Pancreas (tissue), 10 donors: ENCODE measurements around the gene GAMT. TPM values are rescaled to one million over a fixed set of nuclear protein-coding genes. Genes with fewer than 3 reads are reported as not detected.
A peak's percentile ranks its signal among the peaks of the same experiment; 100 is the strongest.

ENCODE experiments used
- ATAC-seq, 4 donors: fragments of 200-7000 bp; cut with Tn5 transposase; one replicate each; pipeline versions ENCODE4 v1.8.0 to v1.9.1; 2020; ENCODE audit warnings: mild to moderate bottlenecking in 4 of 4, moderate library complexity in 4 of 4
- DNase-seq, 6 donors: peaks; one replicate each; pipeline ENCODE4 v3.0.0-alpha.2; 2020
- FAIRE-seq: peaks from 2 replicates; lab custom pipeline; 2012; peaks lifted over from hg19 to GRCh38; lab: Jason Lieb, UNC
- H3K27ac ChIP-seq, 4 donors: fragments of 200-600 bp; sonication (generic); 1 replicate in 3 of 4; 2 replicates in 1 of 4; pipeline versions ENCODE4 v1.5.0 to v1.8.0; 2020
- H3K27me3 ChIP-seq, 4 donors: fragments of 200-600 bp; one replicate each; pipeline ENCODE4 v1.8.0; 2021
- H3K36me3 ChIP-seq, 3 donors: fragments of 200-600 bp; sonication (generic) in 1 of 3; one replicate each; pipeline versions ENCODE4 v1.5.0 to v1.8.0; 2020 to 2021
- H3K4me1 ChIP-seq, 3 donors: fragments of 200-600 bp; one replicate each; pipeline ENCODE4 v1.8.0; 2021
- H3K4me3 ChIP-seq, 4 donors: fragments of 200-600 bp; sonication (generic) in 2 of 4; one replicate each; pipeline versions ENCODE4 v1.5.0 to v1.8.0; 2020 to 2021
- H3K9me3 ChIP-seq, 4 donors: fragments of 200-600 bp; one replicate each; pipeline ENCODE4 v1.8.0; 2021
- whole genome bisulfite sequencing, 2 donors: extraction: QIAGEN DNeasy Blood & Tissue Kit; methylation state at CpG; one replicate each; pipeline ENCODE4 v1.1.7; 2013; 5-methylcytosine and 5-hydroxymethylcytosine counted together
- intact Hi-C, 3 donors: fragments of 100-400 bp; cut with DNase I; formaldehyde crosslinking; loops; one replicate each; pipeline versions ENCODE4 v1.11.1 to v1.14.2; 2022
- polyA plus RNA-seq, 2 donors: library from polyadenylated mRNA; stranded (reverse); fragments of 200-250 nt; gene quantifications; one replicate each; pipeline ENCODE4 v1.2.3, GENCODE V29; 2013
- total RNA-seq, 6 donors: library from RNA; stranded (reverse); fragmentation: NEBNext Ultra II Directional in 4 of 6; extraction: Animal tissue kit (Norgen Biotek cat#: 25700) in 4 of 6; gene quantifications; one replicate each; pipeline versions ENCODE4 v1.2.1 to v1.2.4, GENCODE V29; 2021 to 2023
- TF ChIP-seq, protein P1 (sequence below), 4 donors: fragments of 200-600 bp; sonication (generic) in 3 of 4; IDR thresholded peaks; one replicate each; pipeline versions ENCODE4 v1.5.0 to v1.8.0; 2021; ENCODE audit warnings: antibody characterized with exemption in 4 of 4
- donor health status: healthy with polysubstance abuse.
- donor health status: DM: no; HTN: no; CAD: no; lungs with moderate emphysema.
- donor health status: DM: no; HTN: no; CAD: no.
- donor health status: control.
- donor health status: control.
- donor health status: Bipolar disorder and iron deficiency.
- donor health status: DM: yes; HTN: yes; CAD: no.
- donor health status: DM: no; HTN: no; CAD: no.
- donor health status: DM: no; HTN: no; CAD: no.
- donor health status: DM: yes; HTN: yes; CAD: no.

The GAMT gene
- total and polyA plus RNA-seq, 8 donors, result 46.2 to 200 (median 66.0) TPM

GRCh38 chr19:1393841-1394240 lies 7.5 kb downstream of the GAMT start:
- TF ChIP-seq, protein P1, sequence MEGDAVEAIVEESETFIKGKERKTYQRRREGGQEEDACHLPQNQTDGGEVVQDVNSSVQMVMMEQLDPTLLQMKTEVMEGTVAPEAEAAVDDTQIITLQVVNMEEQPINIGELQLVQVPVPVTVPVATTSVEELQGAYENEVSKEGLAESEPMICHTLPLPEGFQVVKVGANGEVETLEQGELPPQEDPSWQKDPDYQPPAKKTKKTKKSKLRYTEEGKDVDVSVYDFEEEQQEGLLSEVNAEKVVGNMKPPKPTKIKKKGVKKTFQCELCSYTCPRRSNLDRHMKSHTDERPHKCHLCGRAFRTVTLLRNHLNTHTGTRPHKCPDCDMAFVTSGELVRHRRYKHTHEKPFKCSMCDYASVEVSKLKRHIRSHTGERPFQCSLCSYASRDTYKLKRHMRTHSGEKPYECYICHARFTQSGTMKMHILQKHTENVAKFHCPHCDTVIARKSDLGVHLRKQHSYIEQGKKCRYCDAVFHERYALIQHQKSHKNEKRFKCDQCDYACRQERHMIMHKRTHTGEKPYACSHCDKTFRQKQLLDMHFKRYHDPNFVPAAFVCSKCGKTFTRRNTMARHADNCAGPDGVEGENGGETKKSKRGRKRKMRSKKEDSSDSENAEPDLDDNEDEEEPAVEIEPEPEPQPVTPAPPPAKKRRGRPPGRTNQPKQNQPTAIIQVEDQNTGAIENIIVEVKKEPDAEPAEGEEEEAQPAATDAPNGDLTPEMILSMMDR (IDR thresholded peaks at IDR 0.05), result no peak
- Histone ChIP-seq H3K36me3 (peaks cover 0 to 25% (median 7%) of the 10 kb centered on the region in 3 donors), H3K9me3 (no peaks in the 10 kb centered on the region), H3K27ac (peak overlapping the region in 1 of 4 donors; percentile 28), H3K4me3 (no peak overlapping the region), H3K4me1 (peaks cover 12 to 19% (median 19%) of the 10 kb centered on the region in 3 donors), H3K27me3 (no peaks in the 10 kb centered on the region)
- intact Hi-C loops, result no loop called here
- WGBS, 2 donors, result 83 to 87% methylated on average over 17 of the region's 17 CpGs
- FAIRE-seq (no peak), DNase-seq (no peak), ATAC-seq (no peak)

GRCh38 chr19:1392939-1393530 lies 8.3 kb downstream of the GAMT start:
- peaks cover 0 to 28% (median 10%) of the 10 kb centered on the region in 3 donors for H3K36me3 ChIP-seq
- no peak for ATAC-seq
- DNase-seq, result peak in 2 of 6 donors; percentile 42 to 82
- H3K27me3 ChIP-seq, result no peaks in the 10 kb centered on the region
- 93% methylated on average over 37 of the region's 37 CpGs for WGBS, 2 donors
- no peaks in the 10 kb centered on the region for H3K9me3 ChIP-seq
- no peak overlapping the region for H3K4me3 ChIP-seq
- intact Hi-C loops, result no loop called here
- TF ChIP-seq, protein P1 (IDR thresholded peaks at IDR 0.05), result no peak
- peaks cover 12 to 19% (median 19%) of the 10 kb centered on the region in 3 donors for H3K4me1 ChIP-seq
- FAIRE-seq, result no peak
- no peak overlapping the region for H3K27ac ChIP-seq

- WGBS, 2 donors, result 95 to 97% methylated on average over 15 of the region's 15 CpGs
- intact Hi-C loops, result no loop called here
- FAIRE-seq, result no peak
Observed at GRCh38 chr19:1392407-1392806, 8.9 kb downstream of the GAMT start.

DNA sequence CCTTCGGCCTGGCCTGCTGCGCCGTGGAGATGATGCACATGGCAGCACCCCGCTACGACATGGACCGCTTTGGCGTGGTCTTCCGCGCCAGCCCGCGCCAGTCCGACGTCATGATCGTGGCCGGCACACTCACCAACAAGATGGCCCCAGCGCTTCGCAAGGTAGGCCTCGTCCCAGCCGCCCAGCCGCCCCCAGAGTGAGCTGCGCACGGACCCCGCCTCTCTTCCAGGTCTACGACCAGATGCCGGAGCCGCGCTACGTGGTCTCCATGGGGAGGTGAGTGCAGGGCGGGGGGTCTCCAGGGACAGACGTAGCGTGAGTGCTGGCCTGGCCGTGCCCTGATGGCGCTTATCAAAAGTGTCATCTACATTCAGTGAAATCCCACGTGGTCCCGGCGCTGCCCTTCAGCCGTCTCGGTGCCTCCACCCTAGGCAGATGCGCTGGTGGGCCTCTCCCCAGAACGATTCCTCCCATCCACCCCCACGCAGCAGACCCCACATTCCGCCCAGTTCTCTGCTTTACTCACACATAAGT lies 10.4 kb downstream of the GAMT start:
- DNase-seq (peak in 2 of 6 donors; percentile 50 to 71), ATAC-seq (no peak), FAIRE-seq (no peak)
- WGBS, 2 donors, result 92 to 95% methylated on average over 42 of the region's 42 CpGs
- TF ChIP-seq, protein P1 (IDR thresholded peaks at IDR 0.05), result no peak
- no peaks in the 10 kb centered on the region for H3K27me3 ChIP-seq
- no peak overlapping the region for H3K4me3 ChIP-seq
- H3K27ac ChIP-seq, result no peak overlapping the region
- no peaks in the 10 kb centered on the region for H3K9me3 ChIP-seq
- peaks cover 12 to 21% (median 16%) of the 10 kb centered on the region in 3 donors for H3K4me1 ChIP-seq
- intact Hi-C loops, result no loop called here
- H3K36me3 ChIP-seq, result peaks cover 0 to 28% (median 10%) of the 10 kb centered on the region in 3 donors

More at GRCh38 chr19:1392407-1392806, 8.9 kb downstream of the GAMT start:
- H3K27me3 ChIP-seq, result no peaks in the 10 kb centered on the region
- H3K27ac ChIP-seq, result no peak overlapping the region
- DNase-seq (no peak), ATAC-seq (no peak)
- H3K4me1 ChIP-seq, result peaks cover 12 to 19% (median 19%) of the 10 kb centered on the region in 3 donors
- TF ChIP-seq, protein P1 (IDR thresholded peaks at IDR 0.05), result no peak
- peaks cover 0 to 28% (median 10%) of the 10 kb centered on the region in 3 donors for H3K36me3 ChIP-seq
- no peaks in the 10 kb centered on the region for H3K9me3 ChIP-seq
- H3K4me3 ChIP-seq, result no peak overlapping the region
